Measurements from ENCODE around the gene EML2. TPM values are rescaled to one million over a fixed set of nuclear protein-coding genes. Genes with fewer than 3 reads are reported as not detected.

Gene EML2
- total and polyA plus RNA-seq, 11 donors, result 19.0 to 50.2 (median 38.9) TPM

DNA sequence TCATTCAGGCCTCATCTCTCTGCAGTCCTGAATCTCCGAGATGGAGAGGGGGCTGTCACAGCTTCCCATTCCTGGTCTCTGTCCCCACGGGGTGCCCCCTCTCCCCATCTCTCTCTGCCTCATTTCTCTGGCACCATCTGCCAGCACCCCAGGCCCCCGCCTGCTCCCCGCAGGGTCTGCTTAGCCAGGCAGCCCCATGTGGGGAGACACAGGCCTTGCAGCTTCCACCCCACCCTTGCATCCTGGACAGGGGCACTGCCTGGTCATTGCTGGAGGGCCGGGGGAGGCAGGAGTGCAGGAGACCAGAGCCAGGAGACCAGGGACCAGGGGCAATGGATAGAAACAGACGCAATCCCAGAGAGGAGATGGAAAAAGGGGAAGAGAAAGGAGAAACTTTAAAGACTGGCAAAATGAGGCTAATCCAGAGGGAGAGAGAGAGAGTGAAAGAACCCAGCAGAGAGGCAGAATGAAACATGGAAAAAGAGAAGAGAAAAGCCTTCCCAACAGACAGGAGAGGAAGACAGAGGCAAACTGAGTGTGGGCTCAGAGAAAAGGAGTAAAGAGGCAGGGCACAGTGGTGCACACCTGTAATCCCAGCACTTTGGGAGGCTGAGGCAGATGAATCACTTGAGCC is 20.0 kb upstream of the EML2 start:
- WGBS, 4 donors, result 71 to 75% (median 72%) methylated on average over 6 of the region's 6 CpGs
- ATAC-seq (no peak), DNase-seq (no peak)
- H3K4me3 ChIP-seq, result no peak overlapping the region
- no peak for TF ChIP-seq POLR2A (IDR thresholded peaks at IDR 0.05)
- no peak for TF ChIP-seq CTCF (IDR thresholded peaks at IDR 0.05)
- no peak overlapping the region for H3K27ac ChIP-seq
- H3K27me3 ChIP-seq, result peaks cover 0 to 19% (median 0%) of the 10 kb centered on the region in 9 donors
- no peaks in the 10 kb centered on the region for H3K36me3 ChIP-seq
- no peaks in the 10 kb centered on the region for H3K4me1 ChIP-seq
- intact Hi-C loops (cut with DNase I), result no loop called here
- no peaks in the 10 kb centered on the region for H3K9me3 ChIP-seq

- Histone ChIP-seq H3K36me3 (no peaks in the 10 kb centered on the region), H3K4me3 (no peak overlapping the region), H3K27ac (no peak overlapping the region), H3K4me1 (no peaks in the 10 kb centered on the region), H3K27me3 (peaks cover 0 to 11% (median 0%) of the 10 kb centered on the region in 9 donors), H3K9me3 (no peaks in the 10 kb centered on the region)
- 34 to 46% (median 40%) methylated on average over 14 of the region's 14 CpGs for WGBS, 4 donors
- TF ChIP-seq POLR2A (IDR thresholded peaks at IDR 0.05) (no peak), CTCF (IDR thresholded peaks at IDR 0.05) (no peak)
- DNase-seq, result no peak
- intact Hi-C loops (cut with DNase I), result no loop called here
- no peak for ATAC-seq
Observed at GRCh38 chr19:45657520-45658167, 18.4 kb upstream of the EML2 start.

GRCh38 chr19:45655073-45655472 is 15.9 kb upstream of the EML2 start:
- Histone ChIP-seq H3K36me3 (no peaks in the 10 kb centered on the region), H3K4me3 (no peak overlapping the region), H3K27me3 (peaks cover 0 to 4% (median 0%) of the 10 kb centered on the region in 9 donors), H3K4me1 (no peaks in the 10 kb centered on the region), H3K9me3 (no peaks in the 10 kb centered on the region), H3K27ac (no peak overlapping the region)
- 33 to 81% (median 73%) methylated on average over 3 of the region's 3 CpGs for WGBS, 4 donors
- TF ChIP-seq POLR2A (IDR thresholded peaks at IDR 0.05) (no peak), CTCF (IDR thresholded peaks at IDR 0.05) (no peak)
- no peak for DNase-seq
- no peak for ATAC-seq
- intact Hi-C loops (cut with DNase I), result no loop called here

DNA sequence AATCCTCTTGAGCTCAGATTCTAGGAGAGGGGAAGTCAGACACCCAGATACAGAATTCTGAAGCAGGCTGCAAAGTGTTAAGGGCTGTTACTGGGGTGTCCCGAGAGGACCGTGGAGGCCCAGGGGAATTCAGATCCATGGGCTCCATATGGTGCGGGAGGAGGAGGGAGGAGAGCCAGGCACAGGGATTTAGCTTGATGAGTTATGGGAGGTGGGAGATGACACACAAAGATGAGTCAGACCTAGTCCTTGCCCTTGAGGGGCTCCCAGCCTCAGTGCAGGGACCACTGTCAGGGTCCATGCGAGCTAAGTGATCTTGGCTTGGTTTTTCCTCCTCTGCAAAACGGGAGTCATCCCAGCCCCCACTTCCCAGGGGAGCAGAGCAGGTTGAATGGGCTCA is 14.4 kb upstream of the EML2 start:
- Histone ChIP-seq H3K36me3 (no peaks in the 10 kb centered on the region), H3K9me3 (no peaks in the 10 kb centered on the region), H3K4me1 (no peaks in the 10 kb centered on the region), H3K4me3 (no peak overlapping the region), H3K27ac (no peak overlapping the region), H3K27me3 (peaks cover 0 to 4% (median 0%) of the 10 kb centered on the region in 9 donors)
- ATAC-seq (no peak), DNase-seq (no peak)
- WGBS, 4 donors, result 31 to 42% (median 42%) methylated on average over 5 of the region's 5 CpGs
- TF ChIP-seq POLR2A (IDR thresholded peaks at IDR 0.05) (no peak), CTCF (IDR thresholded peaks at IDR 0.05) (no peak)
- intact Hi-C loops (cut with DNase I), result no loop called here
